ENCODE results near the gene ULBP3.
"Not testable (repeated sequence)": the region's sequence is repeated elsewhere in the genome, so short reads cannot be mapped to it uniquely, and the experiment has no call there.

ULBP3 gene

DNA sequence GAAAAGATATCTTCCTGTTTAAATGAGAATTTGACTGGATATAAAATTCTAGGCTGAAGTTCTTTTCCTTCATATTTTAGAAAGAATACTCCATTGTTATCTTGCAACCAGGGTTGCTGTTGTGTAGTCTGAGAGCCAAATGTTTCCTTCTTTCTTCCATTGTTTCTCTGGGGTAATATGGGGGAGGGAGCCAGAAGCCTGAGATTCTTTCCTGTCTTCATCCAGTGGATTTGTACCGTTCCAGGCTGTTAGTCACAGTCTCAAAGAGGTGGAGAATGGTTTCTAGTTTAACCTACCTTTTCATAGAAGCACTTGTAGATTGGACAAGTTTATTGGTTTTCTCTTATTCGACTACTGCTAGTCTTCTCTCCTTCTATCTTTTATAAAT lies 6.1 kb upstream of the ULBP3 start:
- no peak for DNase-seq

DNA sequence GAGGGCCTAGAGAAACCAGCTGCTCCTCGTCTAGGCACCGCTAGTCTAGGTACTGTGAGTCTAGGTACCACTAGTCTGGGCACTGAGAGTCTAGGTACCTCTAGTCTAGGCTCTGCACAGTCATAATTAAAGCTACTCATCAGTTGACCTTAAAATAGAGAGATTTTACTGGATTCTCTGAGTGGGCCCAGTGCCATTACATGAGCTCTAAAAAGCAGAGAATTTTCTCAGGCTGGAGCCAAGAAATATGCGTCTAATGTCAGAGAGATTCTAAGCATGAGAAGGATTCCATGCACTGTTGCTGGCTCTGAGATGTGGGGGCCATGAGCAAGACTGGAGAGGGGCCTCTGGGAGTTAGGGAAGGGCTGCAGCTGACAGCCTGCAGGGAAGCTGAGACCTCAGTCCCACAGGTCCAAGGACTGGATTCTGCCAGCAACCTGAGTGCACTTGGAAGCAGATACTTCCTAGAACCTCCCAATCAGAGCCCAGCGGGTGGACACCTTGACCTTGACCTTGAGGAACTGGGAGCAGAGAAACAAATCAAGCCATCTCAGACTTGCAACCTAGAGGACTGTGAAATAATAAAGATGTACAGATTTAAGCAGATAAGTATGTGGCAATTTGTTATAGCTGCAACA lies 5.6 kb upstream of the ULBP3 start:
- not testable (repeated sequence) for DNase-seq

DNA sequence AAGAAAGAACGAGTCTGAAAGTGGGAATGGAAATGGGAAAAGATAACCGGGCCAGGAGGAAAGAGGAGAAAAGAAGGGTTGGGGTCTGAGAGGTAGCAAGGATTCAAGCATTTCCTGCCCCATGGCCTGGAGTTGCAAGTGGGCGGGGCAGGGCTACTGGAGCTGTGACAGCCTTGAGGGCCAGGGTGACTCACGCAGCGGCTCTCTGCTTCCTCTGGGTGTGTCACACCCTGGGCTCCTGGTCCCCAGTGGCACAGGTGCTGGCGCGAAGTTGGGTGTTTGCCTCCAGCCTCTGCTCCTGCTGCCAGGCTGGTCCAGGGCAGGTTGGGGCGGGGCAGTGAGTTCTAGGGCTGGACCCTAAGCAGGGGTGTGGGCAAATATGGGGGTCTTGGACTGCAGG lies 3.3 kb upstream of the ULBP3 start:
- DNase-seq, result no peak

DNA sequence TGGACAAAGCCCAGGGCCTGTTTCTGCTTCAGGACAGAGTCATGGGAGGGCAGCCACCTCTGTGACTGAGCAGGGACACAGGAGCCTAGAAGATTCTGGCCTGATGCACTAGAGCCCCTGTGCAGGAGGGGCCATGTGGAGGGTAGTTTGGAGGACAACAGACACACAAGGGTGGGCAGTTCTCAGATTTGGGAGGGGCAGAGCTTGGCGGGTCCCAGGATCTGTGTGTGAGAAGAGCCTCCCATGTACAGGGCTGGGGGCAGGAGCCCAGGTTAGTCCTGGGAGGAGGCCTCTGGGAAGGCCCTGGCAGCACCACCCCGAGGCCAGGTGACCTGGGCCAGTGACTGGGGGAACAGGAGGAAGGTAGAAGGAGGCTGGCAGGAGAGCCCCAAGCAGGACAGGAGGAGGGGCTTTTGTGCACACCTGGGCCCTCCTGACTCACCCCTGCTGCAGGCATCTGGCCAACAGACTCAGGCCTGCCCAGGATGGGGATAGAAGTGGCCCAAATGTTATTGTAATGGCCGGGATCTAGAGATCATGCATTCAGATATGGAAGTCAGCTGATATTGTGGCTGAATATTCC lies 1.4 kb upstream of the ULBP3 start:
- no peak for DNase-seq

DNA sequence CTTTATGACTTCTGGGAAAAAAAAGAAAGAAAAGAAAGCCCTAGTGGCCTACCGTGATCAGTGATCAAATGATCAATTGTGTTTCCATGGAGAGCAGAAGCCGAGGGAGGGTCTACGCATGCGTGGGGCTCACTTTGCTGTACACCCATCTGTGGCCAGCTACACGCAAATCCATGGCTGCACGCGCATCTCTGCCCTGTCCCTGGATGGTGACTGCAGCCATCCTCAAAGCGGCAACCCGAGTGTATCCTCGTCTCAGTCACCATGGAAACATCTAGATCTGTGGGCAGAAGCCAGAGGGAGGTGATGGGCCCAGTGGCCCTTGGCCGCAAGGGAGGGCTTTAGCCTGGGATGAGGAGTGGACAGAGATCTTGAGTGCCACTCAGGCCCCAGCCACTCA lies 785 bp upstream of the ULBP3 start:
- DNase-seq, result no peak

DNA sequence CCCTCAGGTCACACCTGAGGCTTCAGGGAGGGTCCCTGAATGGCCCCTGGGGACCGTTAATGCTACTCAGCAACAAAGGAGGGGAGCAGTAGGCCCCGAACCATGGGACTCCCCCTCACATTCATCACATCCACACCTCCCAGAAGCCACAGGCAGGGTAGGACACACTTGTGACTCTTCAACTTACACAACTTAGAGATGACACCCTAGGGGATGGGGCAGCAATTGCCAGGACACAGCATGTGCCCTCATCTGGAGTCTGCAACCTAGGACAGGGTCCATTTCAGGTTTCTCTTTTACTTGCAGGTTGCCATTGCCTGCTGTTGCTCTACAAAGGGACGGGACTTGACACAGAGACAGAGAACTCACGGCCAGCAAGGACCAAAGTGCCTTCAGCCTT lies 770 bp downstream of the ULBP3 start:
- no peak for DNase-seq

DNA sequence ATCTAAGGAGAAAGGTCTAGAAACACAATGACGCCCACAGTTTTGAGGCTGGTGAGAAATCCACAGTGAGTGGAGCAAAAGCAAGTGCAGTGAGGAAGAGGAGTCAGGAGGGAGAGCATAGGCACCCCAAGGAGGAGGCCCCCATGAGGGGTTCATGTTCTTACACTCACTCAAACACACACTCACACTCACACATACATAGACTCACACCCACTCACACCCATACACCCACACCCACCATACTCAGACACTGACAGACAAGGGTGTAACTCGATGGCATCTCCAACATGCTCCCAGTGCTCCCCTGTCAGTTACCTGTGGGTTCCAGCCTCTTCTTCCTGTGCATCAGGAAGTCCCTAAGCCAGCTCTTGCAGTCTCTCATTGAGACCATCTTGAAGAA lies 3.8 kb downstream of the ULBP3 start:
- no peak for DNase-seq

DNA sequence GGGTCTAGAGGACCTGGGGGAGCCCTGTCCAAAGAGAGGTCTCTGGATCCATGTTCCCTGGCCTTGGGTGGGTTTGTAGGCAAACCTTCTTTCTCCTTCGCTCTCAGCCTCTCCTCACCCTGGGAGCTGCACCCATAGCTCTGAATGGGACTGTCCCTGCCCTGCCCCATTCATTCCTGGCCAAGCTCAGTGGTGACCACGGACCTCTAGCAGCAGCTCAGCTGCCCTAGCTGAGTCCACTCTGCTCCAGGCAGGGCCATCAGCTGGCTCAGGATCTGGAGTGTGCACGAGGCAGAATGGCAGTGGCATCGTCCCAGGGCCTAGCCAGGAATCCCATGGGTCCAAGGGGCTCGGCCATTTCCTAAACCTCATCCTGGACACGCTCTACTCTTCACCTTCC lies 5.3 kb downstream of the ULBP3 start:
- no peak for DNase-seq

DNA sequence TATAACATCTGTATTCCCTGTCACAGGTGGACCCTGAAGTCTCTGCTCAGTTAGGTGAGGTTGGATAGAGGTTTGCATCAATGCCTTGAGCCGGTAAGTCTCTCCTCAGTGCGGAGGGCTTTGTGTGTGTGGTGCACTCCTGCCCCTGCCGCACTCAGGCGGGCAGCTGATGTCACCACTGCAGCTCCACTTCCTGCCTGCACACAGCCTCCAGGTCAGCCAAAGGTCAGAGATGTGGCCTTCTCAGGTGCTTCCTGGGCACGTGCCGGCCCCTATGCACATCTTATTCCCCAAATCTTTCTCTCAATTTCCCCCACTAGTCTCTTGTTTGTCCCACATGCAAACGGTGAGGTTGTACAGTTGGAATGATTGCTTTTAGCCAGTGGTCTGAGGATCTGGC lies 8.9 kb downstream of the ULBP3 start:
- not testable (repeated sequence) for DNase-seq

DNA sequence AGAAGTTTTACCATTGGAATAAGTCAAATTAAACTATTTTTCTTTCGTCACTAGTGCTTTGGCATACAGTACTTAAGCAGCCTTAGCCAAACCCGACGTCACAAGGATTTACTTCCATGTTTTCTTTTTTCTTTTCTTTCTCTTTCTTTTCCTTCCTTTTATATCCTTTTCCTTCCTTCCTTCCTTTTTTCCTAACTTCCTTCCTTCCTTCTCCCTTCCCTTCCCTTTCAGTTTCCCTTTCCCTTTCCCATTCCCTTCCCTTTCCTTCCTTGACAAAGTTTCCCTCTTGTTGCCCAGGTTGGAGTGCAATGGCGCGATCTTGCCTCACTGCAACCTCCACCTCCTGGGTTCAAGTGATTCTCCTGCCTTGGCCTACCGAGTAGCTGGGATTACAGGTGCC lies 9.9 kb downstream of the ULBP3 start:
- no peak for DNase-seq

DNA sequence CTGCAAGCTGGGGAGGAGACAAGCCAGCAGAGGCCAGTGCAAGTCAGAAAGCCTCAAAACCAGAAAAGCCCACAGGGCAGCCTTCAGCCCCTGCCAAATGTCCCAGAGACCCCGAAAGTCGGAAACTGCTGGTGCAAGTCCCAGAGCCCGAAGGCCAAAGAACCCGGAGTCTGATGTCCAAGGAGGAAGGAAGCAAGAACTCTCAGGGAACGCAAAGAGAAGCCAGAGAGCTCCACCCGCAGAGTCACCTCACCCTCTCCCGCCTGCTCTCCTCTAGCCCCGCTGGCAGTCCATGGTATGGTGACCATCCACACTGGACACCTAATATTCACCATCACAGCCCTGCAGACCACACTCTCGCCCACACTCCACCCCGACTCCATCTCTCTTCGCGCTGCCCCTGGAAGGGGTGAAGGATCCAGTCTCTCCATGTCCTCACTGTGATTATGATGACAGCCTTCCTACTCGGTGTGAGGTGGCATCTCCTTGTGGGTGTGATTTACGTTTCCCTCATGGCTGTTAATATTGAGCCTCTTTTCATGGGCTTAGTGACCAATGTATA lies 10.6 kb downstream of the ULBP3 start:
- no peak for DNase-seq

DNA sequence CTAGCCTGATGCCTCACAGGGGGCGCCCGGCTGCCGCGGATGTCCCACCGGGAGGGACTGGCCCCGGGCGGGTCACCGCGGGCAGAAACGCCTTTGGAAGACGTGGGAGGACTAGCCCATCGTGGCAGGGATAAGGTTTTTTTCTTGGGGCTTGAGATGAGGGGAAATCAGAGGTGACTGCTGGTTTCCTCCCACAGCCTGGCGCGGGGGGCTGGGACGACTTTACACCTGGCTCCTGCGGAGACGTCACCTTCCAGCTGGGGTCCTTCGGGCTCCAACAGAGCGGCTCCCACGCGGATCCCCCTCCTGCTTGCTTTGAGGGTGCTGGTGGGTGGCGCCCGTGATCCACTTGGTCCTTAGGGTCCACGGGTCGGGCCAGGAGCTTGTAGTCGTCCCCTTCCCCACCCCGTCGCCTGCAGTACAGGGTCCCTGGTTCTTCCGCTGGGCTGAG lies 11.4 kb downstream of the ULBP3 start:
- no peak for DNase-seq

DNA sequence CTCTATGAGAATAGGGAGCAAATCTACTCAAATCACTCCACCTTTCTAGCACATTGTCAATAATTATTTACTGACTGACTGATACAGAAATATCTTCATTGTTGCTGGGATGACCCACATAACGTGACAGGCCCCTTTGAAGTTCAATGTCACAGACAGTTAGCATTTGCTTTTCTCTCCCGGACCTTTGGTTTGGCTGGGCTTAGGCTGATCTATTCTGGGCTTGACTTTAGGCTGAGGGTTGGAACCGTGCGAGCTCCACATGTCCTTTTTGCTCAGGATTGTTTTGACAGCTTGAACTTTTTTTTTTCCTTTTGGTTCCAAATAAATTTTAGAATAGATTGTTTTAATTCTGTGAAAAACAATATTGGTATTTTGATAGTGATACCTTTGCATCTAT lies 12.0 kb downstream of the ULBP3 start:
- DNase-seq, result no peak

DNA sequence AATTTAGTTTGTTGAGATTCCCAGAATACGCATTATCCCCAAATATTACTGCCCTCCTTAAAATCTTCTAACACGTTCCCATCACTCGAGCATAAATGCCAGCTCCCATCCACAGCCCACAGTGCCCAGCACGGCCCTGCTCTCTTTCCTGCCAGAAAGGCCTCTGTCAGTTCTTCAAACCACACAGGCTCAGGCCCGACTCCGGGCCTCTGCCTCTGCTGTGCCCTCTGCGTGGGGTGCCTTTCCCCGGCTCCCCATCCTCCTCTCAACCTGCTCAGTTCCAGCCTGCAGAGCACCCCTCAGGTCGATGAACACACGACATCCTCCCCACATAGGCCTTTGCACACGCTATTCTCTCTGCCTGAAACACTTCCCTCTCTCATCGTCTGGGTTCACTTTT lies 12.8 kb downstream of the ULBP3 start:
- no peak for DNase-seq

DNA sequence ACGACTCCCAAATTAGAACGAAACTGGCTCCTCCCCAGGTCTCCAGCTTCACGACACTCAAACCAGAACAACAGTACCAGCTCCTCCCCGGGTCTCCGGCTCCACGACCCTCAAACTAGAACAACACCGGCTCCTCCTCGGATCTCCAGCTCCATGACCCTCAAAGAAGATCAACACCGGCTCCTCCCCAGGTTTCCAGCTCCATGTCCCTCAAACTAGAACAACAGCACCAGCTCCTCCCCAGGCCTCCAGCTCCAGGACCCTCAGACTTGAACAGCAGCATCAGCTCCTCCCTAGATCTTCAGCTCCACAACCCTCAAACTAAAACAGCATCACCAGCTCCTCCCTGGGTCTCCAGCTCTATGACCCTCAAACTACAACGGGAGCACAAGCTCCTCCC lies 13.8 kb downstream of the ULBP3 start:
- no peak for DNase-seq

DNA sequence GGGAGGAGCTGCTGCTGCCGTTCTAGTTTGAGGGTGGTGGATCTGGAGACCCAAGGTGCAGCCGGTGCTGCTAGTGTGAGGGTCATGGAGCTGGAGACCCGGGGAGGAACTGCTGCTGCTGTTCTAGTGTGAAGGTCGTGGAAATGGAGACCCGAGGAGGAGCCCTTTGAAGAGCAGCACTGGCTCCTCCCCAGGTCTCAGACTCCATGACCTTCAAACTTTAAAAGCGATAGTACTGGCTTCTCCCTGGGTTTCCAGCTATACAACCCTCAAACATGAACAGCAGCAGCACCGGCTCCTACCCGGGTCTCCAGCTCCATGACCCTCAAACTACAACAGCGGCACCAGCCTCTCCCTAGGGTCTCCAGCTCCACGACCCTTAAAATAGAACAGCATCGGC lies 15.5 kb downstream of the ULBP3 start:
- no peak for DNase-seq

DNA sequence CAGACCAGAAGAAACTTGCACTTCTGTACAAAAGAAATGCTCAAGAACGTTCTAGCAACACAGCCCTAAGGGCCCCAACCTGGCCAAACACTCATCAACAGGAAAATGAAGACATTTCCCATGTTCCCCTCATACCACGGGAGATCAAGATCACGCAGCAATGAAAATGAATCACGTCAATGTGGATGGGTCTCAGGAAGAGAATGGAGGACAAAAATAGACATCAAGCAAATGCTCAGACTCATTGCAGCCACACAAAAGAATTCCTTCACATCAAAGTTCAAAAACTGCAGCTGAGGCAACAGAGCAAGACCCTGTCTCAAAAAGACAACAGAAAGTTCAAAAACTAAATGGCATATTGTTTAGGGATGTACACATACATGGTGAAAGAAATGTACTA lies 18.1 kb downstream of the ULBP3 start:
- no peak for DNase-seq

DNA sequence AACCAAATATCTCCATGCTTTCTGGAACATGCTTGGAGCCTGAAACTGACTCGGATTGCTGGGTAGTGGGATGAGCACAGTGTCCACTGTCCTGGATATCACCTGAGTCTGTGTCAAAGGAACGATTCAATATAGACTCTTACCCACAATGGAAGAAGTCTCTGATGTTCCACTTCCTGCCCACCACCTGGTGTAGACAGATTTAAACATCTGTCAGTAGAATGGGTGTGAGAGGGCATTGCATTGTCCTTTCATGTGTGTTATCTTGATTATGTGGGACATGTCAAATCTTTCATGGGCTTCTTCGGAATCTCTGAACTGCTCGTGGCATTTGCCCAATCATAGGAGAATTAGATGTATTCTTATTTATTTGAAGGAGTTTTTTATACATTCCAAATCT lies 20.8 kb downstream of the ULBP3 start:
- DNase-seq, result no peak

DNA sequence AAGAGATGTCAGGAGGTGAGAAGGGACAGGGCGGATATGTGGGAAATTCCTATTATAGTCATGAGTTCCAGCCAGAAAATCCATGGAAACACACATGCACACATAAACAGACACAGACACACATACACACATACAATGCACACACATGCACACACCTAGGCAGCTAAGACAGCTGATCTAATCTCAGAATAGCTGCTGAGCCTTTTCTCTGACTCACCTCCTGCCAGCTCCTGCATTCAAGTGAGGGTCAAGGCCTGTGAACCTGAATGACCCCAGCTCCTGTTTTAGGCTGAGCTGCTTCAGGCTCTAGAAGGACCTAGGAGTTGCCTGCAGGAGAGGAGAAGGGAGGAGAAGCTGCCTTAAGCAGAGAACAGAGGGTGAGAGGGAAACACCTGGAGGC lies 22.0 kb downstream of the ULBP3 start:
- DNase-seq, result no peak

DNA sequence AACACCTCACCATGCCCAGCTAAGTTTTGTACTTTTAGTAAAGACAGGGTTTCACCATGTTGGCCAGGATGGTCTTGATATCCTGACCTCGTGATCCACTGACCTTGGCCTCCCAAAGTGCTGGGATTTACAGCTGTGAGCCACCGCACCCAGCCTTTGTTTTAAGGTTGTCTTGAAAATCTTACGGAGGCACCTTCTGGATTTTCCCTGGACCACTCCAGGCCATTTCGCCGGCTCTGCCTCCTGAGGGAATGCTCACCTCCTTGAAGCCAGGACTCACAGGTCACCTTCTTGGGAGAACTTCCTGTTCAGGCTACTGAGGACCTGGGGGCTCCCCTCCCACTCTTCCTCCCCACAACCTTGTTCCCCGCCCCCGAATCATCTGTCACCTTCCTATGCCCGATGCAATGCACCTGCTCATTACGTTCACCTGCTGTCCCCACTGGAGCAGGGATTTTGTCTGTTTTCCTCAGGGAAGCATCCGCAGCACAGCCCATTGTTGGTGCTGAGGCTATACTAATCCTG lies 24.2 kb downstream of the ULBP3 start:
- DNase-seq, result no peak

DNA sequence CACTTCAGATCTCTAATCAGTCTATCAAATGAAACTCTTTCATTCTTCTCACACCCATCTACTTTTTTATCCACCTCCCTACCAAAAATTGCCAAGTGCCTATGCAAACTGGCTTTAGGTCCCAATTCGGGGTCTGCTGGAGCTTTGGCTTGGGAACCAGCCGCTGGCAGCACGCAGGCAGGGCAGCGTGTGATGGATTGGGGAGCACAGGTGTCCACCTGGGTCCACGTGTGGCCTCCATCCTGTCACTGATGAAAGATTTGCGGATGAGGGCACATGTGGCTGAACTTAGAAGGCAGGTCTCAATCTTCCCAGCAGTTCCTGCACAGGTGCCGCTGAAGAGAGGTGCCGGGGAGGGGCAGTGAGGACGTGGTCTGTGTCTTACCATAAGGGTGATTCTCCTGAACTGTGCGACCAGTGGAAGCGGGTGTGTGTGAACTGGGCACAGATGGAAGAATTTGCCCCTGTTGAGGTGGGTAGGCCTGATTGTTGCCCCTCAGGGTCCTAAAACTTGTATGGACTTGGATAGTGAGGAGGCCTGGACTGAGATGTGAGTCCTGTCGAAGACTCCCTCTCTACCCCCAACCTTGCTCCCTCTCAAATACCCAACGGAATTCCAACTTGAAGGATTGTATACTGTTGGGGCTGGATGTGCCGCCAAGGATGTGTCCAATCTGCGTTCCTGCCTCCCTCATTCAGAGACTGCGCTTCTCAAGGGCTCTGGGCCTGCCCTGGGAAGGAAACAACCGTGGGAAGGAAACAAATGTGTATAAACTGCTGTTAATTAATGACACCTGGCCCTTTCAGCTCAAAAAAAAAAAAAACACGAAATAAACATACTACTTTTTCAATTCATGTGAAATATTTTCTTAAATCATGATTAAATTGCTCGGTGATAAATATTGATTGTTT lies 25.2 kb downstream of the ULBP3 start:
- DNase-seq, result no peak

DNA sequence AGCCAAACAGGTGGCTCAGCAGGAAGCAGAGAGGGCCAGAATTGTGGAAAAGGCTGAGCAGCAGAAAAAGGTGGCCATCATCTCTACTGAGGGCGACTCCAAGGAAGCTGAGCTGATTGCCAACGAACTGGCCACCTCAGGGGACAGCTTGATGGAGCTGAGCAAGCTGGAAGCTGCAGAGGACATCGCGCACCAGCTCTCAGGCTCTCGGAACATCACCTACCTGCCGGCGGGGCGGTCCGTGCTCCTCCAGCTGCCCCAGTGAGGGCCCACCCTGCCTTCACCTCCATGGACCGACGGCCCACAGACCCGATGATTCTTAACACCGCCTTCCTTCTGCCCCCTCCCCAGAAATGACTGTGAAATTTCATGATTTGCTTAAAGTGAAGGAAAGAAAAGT lies 25.8 kb downstream of the ULBP3 start:
- no peak for DNase-seq

DNA sequence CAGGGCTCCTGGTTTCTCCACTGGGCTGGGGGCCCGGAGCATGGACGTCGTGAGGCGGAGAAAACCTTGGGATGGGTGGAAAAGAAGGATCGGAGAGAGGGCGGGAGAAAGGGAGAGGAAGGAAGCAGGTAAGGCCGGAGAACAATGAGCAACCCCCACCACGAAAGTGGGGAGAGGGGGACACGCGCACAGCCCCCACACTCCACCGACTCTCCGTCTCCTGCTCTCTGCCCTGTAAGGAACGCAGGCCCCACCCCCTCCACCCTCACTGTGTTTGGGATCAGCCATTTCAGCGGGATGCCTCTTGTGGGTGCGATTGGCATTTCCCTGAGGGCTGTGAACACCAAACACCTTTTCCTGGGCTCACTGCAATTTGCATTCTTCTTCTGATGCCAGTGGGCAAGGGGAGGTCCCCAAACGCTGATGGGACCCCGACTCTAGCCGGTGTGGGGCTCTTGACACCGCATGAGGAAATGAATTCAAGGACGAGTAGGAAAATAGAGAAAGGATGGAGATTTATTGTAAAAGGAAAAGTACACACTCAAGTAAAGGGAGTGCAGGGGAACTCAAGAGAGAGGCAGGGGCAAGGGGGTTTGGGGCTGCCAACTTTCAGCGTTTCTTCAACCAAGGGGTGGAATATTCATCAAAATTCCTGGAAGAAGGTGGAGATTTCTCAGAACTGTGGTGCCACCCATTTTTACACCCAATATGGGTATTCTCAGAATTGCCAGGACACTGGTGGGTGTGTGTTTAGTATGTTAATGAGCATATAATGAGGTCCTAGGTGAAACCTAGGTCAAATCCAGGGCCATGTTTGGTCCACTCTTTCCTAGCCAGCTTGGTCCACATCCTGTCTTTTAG lies 30.5 kb downstream of the ULBP3 start:
- DNase-seq, result no peak
